CD4-positive, alpha-beta memory T cell (primary cell): ENCODE measurements around the gene BHLHE23. TPM values are rescaled to one million over a fixed set of nuclear protein-coding genes. Genes with fewer than 3 reads are reported as not detected.

Source experiments
- CTCF ChIA-PET: fragments of 350-600 bp; sonication (Branson Sonifier 250); formaldehyde crosslinking; loops from one replicate; lab custom pipeline; 2021; ENCODE audit warnings: inconsistent platforms; ENCODE audit not compliant: partially characterized antibody; lab: Charles Lee
- POLR2A ChIA-PET: fragments of 350-600 bp; sonication (Branson Sonifier 250); formaldehyde crosslinking; loops from one replicate; lab custom pipeline; 2021; ENCODE audit not compliant: partially characterized antibody; lab: Charles Lee
- DNase-seq, 5 donors: peaks; one replicate each; pipeline versions ENCODE4 v3.0.0 to v3.0.0-alpha.2; 2020 to 2022; ENCODE audit warnings: mixed read lengths in 1 of 5
- H3K27ac ChIP-seq: one replicate; pipeline ENCODE4 v1.7.0; 2013; ENCODE audit warnings: low read depth, low read length
- H3K27me3 ChIP-seq: 2 replicates; pipeline ENCODE4 v1.7.0; 2013; ENCODE audit warnings: mild to moderate bottlenecking, low read length, moderate library complexity; ENCODE audit not compliant: insufficient read depth
- H3K36me3 ChIP-seq: 2 replicates; pipeline ENCODE4 v1.7.0; 2013; ENCODE audit warnings: mild to moderate bottlenecking, low read length, moderate library complexity; ENCODE audit not compliant: insufficient read depth
- H3K4me1 ChIP-seq: 2 replicates; pipeline ENCODE4 v1.7.0; 2013; ENCODE audit warnings: mild to moderate bottlenecking, low read length, moderate library complexity; ENCODE audit not compliant: insufficient read depth
- H3K4me3 ChIP-seq, 2 donors: one replicate each; pipeline ENCODE4 v1.7.0; 2013; ENCODE audit warnings: low read length in 2 of 2, mild to moderate bottlenecking in 1 of 2
- H3K9me3 ChIP-seq, 2 donors: one replicate each; pipeline ENCODE4 v1.7.0; 2013; ENCODE audit warnings: low read length in 2 of 2, control low read depth in 1 of 2; ENCODE audit not compliant: control insufficient read depth in 1 of 2
- H3K27ac Mint-ChIP-seq, 7 donors: one replicate each; pipeline ENCODE4 v1.8.0; 2020 to 2021; ENCODE audit warnings: mixed read lengths in 7 of 7, mild to moderate bottlenecking in 6 of 7, inconsistent platforms in 3 of 7, moderate library complexity in 3 of 7
- H3K27me3 Mint-ChIP-seq, 2 donors: one replicate each; pipeline ENCODE4 v1.8.0; 2020 to 2021; ENCODE audit warnings: mixed read lengths in 2 of 2
- H3K36me3 Mint-ChIP-seq, 2 donors: one replicate each; pipeline ENCODE4 v1.8.0; 2020 to 2021; ENCODE audit warnings: mixed read lengths in 2 of 2, inconsistent platforms in 1 of 2, mild to moderate bottlenecking in 1 of 2
- H3K4me1 Mint-ChIP-seq, 4 donors: one replicate each; pipeline ENCODE4 v1.8.0; 2020 to 2021; ENCODE audit warnings: mixed read lengths in 4 of 4, mild to moderate bottlenecking in 1 of 4
- H3K4me3 Mint-ChIP-seq, 8 donors: one replicate each; pipeline ENCODE4 v1.8.0; 2020 to 2021; ENCODE audit warnings: mixed read lengths in 8 of 8, mild to moderate bottlenecking in 7 of 8, moderate library complexity in 6 of 8, inconsistent platforms in 3 of 8
- H3K9me3 Mint-ChIP-seq, 8 donors: one replicate each; pipeline ENCODE4 v1.8.0; 2020 to 2021; ENCODE audit warnings: mixed read lengths in 8 of 8, mild to moderate bottlenecking in 5 of 8, inconsistent platforms in 3 of 8, moderate library complexity in 1 of 8
- intact Hi-C: fragments of 100-400 bp; cut with micrococcal nuclease; formaldehyde crosslinking; loops from one replicate; pipeline ENCODE4 v1.15.1; 2023
- polyA plus RNA-seq, 2 donors: library from polyadenylated mRNA; unstranded; fragments of 300-500 nt; fragmentation: Illumina TruSeq; gene quantifications; one replicate each; pipeline ENCODE4 v1.2.3, GENCODE V29; 2021
- total RNA-seq, 2 experiments: library from RNA; stranded (reverse); gene quantifications; one replicate each; pipeline ENCODE4 v1.2.3, GENCODE V29; 2021

Gene BHLHE23
- total and polyA plus RNA-seq, 4 experiments from 2014 or later = not detected

GRCh38 chr20:62966212-62967148, 40.3 kb downstream of the BHLHE23 start:
- CTCF ChIA-PET = interaction anchor here (0.6 kb wide), 1 partner anchor 42 kb away, joined by 3 read pairs; no protein-coding TSS in a partner anchor
- no peak overlapping the region for H3K4me3 ChIP-seq

DNA sequence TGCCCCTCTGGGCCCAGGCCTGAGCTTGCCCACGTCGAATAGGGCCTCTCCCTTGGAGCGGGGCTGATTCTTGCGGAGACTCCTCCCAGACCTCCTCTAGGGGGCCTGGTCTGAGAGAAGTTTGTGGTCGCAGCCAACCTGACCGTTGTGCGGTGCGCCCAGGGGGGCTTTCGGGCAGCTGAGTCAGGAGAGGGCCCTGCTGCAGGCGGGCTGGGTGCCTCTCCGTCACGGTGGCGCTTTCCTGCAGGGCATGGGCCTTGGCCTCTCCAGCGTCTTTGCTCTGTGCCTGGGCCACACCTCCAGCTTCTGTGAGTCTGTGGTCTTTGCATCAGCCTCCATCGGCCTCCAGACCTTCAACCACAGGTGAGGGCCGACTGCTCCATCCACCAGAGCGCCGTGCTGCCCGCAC, 41.4 kb downstream of the BHLHE23 start:
- ChIA-PET POLR2A (interaction anchor here (1.4 kb wide), 1 partner anchor 11 kb away, joined by 5 read pairs; no protein-coding TSS in a partner anchor), CTCF (no interaction called here)
- no peaks in the 10 kb centered on the region for H3K9me3 Mint-ChIP-seq

More at GRCh38 chr20:62966212-62967148, 40.3 kb downstream of the BHLHE23 start:
- H3K36me3 Mint-ChIP-seq = no peaks in the 10 kb centered on the region
- H3K9me3 Mint-ChIP-seq = no peaks in the 10 kb centered on the region
- H3K4me3 Mint-ChIP-seq = no peak overlapping the region
- H3K27ac Mint-ChIP-seq = no peak overlapping the region
- Histone ChIP-seq H3K4me1 (no peaks in the 10 kb centered on the region), H3K36me3 (no peaks in the 10 kb centered on the region), H3K27me3 (no peaks in the 10 kb centered on the region), H3K27ac (no peak overlapping the region), H3K9me3 (no peaks in the 10 kb centered on the region)
- no peak for DNase-seq
- intact Hi-C loops = no loop called here
- H3K4me1 Mint-ChIP-seq = peaks cover under 1 to 3% (median 1%) of the 10 kb centered on the region in 4 donors
- H3K27me3 Mint-ChIP-seq = peaks cover 2 to 3% of the 10 kb centered on the region in 2 donors
- POLR2A ChIA-PET = interaction anchor here (1.4 kb wide), 1 partner anchor 12 kb away, joined by 5 read pairs; no protein-coding TSS in a partner anchor

GRCh38 chr20:62964700-62965099, 42.1 kb downstream of the BHLHE23 start:
- no peaks in the 10 kb centered on the region for H3K9me3 ChIP-seq
- no peaks in the 10 kb centered on the region for H3K36me3 ChIP-seq
- H3K4me3 ChIP-seq = no peak overlapping the region
- no peaks in the 10 kb centered on the region for H3K27me3 Mint-ChIP-seq
- no peaks in the 10 kb centered on the region for H3K27me3 ChIP-seq
- ChIA-PET POLR2A (no interaction called here), CTCF (no interaction called here)
- H3K36me3 Mint-ChIP-seq = no peaks in the 10 kb centered on the region
- no peak for DNase-seq
- H3K9me3 Mint-ChIP-seq = no peaks in the 10 kb centered on the region
- H3K27ac ChIP-seq = no peak overlapping the region
- intact Hi-C loops = no loop called here
- no peak overlapping the region for H3K4me3 Mint-ChIP-seq
- H3K4me1 Mint-ChIP-seq = peaks cover 0 to 2% (median 0%) of the 10 kb centered on the region in 4 donors
- no peak overlapping the region for H3K27ac Mint-ChIP-seq
- H3K4me1 ChIP-seq = no peaks in the 10 kb centered on the region

More for the DNA sequence above, 41.4 kb downstream of the BHLHE23 start:
- H3K36me3 Mint-ChIP-seq = no peaks in the 10 kb centered on the region
- H3K27ac ChIP-seq = no peak overlapping the region
- no peaks in the 10 kb centered on the region for H3K36me3 ChIP-seq
- no peaks in the 10 kb centered on the region for H3K4me1 ChIP-seq
- no peaks in the 10 kb centered on the region for H3K27me3 ChIP-seq
- no peak for DNase-seq
- intact Hi-C loops = no loop called here
- H3K9me3 ChIP-seq = no peaks in the 10 kb centered on the region
- H3K4me3 ChIP-seq = no peak overlapping the region
- no peak overlapping the region for H3K27ac Mint-ChIP-seq
- H3K4me1 Mint-ChIP-seq = no peaks in the 10 kb centered on the region
- no peak overlapping the region for H3K4me3 Mint-ChIP-seq
- H3K27me3 Mint-ChIP-seq = no peaks in the 10 kb centered on the region

GRCh38 chr20:62963614-62964397, 43.0 kb downstream of the BHLHE23 start:
- peaks cover 0 to 3% (median 0%) of the 10 kb centered on the region in 4 donors for H3K4me1 Mint-ChIP-seq
- intact Hi-C loops = no loop called here
- H3K9me3 ChIP-seq = no peaks in the 10 kb centered on the region
- H3K4me3 Mint-ChIP-seq = no peak overlapping the region
- CTCF ChIA-PET = no interaction called here
- no peaks in the 10 kb centered on the region for H3K36me3 Mint-ChIP-seq
- no peak for DNase-seq
- no peaks in the 10 kb centered on the region for H3K27me3 ChIP-seq
- no peaks in the 10 kb centered on the region for H3K36me3 ChIP-seq
- H3K27me3 Mint-ChIP-seq = no peaks in the 10 kb centered on the region
- H3K27ac Mint-ChIP-seq = no peak overlapping the region
- H3K27ac ChIP-seq = no peak overlapping the region
- POLR2A ChIA-PET = no interaction called here
- no peaks in the 10 kb centered on the region for H3K4me1 ChIP-seq
- H3K9me3 Mint-ChIP-seq = no peaks in the 10 kb centered on the region
- no peak overlapping the region for H3K4me3 ChIP-seq

- Mint-ChIP-seq H3K36me3 (no peaks in the 10 kb centered on the region), H3K4me3 (no peak overlapping the region), H3K27me3 (no peaks in the 10 kb centered on the region), H3K27ac (no peak overlapping the region), H3K9me3 (no peaks in the 10 kb centered on the region), H3K4me1 (peaks cover 0 to 3% (median 0%) of the 10 kb centered on the region in 4 donors)
- H3K4me3 ChIP-seq = no peak overlapping the region
- CTCF ChIA-PET = no interaction called here
- H3K9me3 ChIP-seq = no peaks in the 10 kb centered on the region
- H3K27me3 ChIP-seq = no peaks in the 10 kb centered on the region
- H3K36me3 ChIP-seq = no peaks in the 10 kb centered on the region
- H3K27ac ChIP-seq = no peak overlapping the region
- DNase-seq = no peak
- H3K4me1 ChIP-seq = no peaks in the 10 kb centered on the region
- POLR2A ChIA-PET = no interaction called here
- intact Hi-C loops = no loop called here
These were observed 43.7 kb downstream of the BHLHE23 start for GRCh38 chr20:62962891-62963613.

GRCh38 chr20:62962221-62962879, 44.4 kb downstream of the BHLHE23 start:
- Histone ChIP-seq H3K4me3 (no peak overlapping the region), H3K36me3 (no peaks in the 10 kb centered on the region), H3K27me3 (no peaks in the 10 kb centered on the region), H3K4me1 (no peaks in the 10 kb centered on the region), H3K27ac (no peak overlapping the region), H3K9me3 (no peaks in the 10 kb centered on the region)
- H3K9me3 Mint-ChIP-seq = no peaks in the 10 kb centered on the region
- H3K36me3 Mint-ChIP-seq = no peaks in the 10 kb centered on the region
- no peak overlapping the region for H3K4me3 Mint-ChIP-seq
- DNase-seq = no peak
- no peak overlapping the region for H3K27ac Mint-ChIP-seq
- no peaks in the 10 kb centered on the region for H3K27me3 Mint-ChIP-seq
- ChIA-PET CTCF (no interaction called here), POLR2A (no interaction called here)
- peaks cover 0 to 3% (median 0%) of the 10 kb centered on the region in 4 donors for H3K4me1 Mint-ChIP-seq
- intact Hi-C loops = no loop called here
